GM21619 (cell line): ENCODE measurements around the gene CFAP58.

Experiments used
- ATAC-seq: cut with Tn5 transposase; IDR thresholded peaks from one replicate; pipeline ENCODE4 v1.9.1; 2021; ENCODE audit not compliant: unreplicated experiment

CFAP58 gene

DNA sequence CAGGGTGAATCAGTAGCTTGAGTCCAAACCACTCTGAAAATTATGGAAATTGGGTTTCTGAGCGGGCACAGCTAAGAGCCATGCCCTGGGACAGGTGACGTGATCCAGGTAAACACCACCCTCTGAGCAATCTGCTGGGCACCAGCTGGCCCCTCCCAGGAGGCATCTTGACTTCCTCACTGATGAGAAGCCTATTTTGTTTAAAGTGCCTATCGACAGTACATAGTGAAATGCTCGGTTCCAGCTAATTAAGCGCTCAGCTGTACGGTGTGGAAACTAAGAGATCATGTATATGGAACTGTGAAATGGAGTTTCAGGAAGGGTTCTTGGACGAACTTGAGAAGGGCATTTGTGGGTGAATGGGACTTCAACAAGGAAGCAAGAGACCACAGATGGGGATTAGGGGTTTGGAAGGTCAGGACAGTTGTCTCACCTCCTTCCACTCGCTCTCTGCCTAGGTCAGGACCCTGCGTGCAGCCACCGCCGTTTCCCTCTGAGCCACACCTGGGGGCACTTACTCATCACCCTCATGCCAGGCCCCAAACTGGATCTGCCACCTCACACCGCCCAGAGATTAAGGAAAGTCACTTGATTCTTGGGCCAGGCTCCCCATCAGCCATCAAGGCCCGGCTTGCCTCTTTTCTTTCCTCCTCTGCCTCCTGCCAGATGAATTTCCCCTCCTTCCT, 18.5 kb upstream of the CFAP58 start:
- ATAC-seq, result no peak

- peak; percentile 15 for ATAC-seq
Observed at GRCh38 chr10:104336821-104337467, 16.7 kb upstream of the CFAP58 start.

DNA sequence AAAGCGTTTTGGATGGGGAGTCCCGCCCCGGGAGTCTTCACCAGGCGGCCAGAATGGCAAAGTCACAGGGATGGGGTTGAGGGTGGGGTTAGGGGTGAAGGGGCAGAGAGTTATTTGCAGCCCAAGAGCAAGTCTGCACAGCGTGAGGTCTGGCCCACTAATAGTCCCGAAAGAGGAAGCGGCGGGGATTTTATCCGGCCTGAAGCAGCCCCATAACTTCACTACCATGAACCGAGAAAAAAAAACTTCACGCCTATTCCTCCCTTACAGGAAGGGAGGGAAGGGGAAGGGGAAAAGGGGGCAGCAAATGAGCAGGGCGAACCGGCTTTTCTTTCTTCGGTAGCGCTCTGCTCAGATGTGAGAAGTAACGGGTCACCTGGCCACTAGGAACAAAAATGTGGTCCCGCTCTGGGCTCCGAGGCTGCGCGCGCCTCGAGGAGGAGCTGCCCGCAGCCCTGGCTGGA, 16.1 kb upstream of the CFAP58 start:
- peak; percentile 39 for ATAC-seq

GRCh38 chr10:104337985-104338735, 15.5 kb upstream of the CFAP58 start, which contains the start of gene ITPRIP:
Gene ITPRIP, minus strand, starts transcription at chr10:104338465. Its CDS starts 22,414 bp downstream, at chr10:104316051.
- peak; percentile 68 for ATAC-seq

DNA sequence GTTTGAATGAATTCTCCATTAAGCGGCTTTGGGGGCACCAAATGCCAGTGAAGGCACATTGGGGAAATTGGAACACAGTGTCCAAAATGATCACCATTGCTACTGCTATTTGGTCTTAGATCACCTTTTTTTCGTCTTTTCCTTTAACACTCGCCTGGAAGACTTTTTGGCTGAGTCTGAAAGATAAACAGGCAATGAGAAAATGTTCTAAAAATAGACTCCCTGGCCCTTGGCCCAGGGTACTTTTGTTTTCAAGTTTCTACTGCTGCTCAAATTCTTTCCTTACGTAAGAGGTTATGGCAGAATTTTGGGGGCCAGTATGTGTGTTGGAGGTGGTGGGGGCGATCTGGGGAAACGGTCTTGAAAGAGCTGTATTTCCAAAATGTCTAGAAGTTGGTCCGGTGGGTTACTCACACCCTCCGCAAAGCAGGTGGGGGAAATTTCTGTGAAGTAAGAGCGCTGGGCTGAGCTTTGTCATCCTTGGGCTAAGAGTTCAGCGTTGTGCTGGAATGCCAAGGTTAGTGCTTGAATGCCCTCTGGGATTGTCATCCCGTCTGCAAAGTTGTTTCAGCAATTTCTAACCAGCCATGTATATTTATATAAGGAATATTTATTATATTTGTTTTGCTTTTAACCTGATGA, 14.0 kb upstream of the CFAP58 start:
- no peak for ATAC-seq

DNA sequence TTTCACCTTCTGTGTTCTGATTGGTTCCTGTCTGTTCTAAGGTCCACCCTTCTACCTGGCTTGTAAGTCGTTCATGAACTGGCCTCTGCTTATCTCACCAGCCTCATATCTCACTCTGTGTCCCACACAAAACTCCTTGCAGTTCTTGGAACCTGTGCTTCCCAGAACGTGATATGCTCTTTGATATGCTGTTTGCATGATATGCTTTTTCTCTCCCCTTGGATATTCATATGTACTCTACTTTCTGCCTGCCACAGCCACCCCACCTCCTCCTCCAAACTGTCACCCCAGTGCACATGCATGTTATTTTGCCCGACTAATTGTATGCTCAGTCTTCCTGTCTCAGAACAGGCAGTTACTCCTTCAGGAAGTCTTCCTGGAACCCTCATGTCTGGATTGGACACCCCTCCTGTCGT, 13.5 kb upstream of the CFAP58 start:
- ATAC-seq, result no peak

DNA sequence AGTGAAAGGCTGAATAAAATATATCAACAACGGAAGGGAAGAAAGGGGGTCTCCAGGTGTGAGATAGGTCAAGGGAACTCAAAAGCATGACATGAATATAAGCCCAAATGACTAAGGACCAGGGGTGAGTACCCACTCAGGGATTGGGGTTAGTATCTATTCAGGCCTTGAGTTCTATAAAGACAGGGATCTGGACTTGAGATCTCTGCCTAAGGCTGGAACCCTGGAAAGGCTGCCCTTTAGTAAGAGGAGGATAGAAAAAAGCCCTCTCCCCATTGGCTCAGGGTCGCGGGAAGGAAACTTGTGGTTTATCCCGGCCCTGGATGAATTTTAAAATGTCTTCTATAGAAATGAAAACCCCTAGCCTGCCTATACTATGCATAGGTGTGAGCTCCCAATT, 13.0 kb upstream of the CFAP58 start:
- no peak for ATAC-seq

- no peak for ATAC-seq
Observed at GRCh38 chr10:104342941-104343411, 10.7 kb upstream of the CFAP58 start.

GRCh38 chr10:104344219-104344618, 9.4 kb upstream of the CFAP58 start:
- ATAC-seq, result no peak

- no peak for ATAC-seq
Observed at GRCh38 chr10:104345515-104345914, 8.1 kb upstream of the CFAP58 start.

DNA sequence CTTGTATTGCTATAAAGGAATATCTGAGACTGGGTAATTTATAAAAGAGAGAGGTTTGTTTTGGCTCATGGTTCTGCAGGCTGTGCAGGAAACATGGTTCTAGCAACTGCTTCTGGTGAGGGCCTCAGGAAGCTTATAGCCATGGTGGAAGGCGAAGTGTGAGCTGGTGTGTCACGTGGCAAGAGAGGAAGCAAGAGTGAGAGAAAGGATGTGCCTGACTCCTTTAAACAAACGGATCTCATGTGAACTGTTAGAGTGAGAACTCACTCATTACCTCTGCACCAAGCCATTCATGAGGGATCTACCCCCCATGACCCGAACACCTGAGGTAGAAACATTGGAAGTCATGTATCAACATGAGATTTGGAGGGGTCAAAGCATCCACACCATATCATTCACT, 7.7 kb upstream of the CFAP58 start:
- no peak for ATAC-seq

GRCh38 chr10:104347295-104348045, 6.2 kb upstream of the CFAP58 start:
- ATAC-seq, result no peak

DNA sequence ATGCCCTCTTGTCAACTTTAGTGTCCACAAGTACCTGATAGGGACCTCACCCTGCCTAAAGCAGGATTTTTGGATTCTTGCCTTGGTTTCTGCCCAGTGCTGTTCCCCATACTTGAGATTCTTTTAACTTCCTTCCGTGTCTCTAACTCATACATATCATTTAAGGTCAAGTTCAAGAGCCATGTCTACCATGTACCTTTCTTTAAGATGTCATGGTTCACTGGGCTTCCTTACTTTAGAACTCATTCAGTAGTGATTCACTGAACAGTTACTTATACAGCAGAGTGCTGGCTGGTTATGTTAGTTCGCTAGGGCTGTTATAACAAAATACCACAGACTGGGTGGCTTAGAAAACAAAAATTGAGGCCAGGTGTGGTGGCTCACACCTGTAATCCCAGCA, 5.0 kb upstream of the CFAP58 start:
- no peak for ATAC-seq

DNA sequence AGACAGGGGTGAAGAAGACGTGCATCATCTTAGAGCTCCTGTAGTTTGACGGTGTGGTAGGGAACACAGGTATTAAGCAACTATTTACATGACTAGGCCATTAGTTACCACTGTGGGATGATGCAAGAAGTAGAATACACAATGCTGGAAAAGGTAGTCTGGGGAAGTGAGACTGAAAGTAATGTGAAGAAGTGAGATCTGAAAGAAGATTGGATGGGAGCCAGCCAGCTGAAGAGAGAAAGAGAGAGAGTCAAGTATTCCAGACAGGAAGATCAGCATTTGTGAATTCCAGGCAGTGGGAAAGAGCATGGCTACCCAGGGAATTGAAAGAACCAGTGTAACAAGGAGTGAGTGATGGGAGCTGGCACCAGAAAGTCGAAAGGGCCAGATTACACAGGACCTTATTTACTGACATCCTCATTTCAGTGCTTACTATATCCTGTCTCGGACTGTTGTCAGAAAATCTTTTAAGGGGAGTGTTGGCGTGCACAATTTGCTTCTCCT, 4.0 kb upstream of the CFAP58 start:
- ATAC-seq, result peak; percentile 40

GRCh38 chr10:104350127-104350635, 3.5 kb upstream of the CFAP58 start:
- peak; percentile 40 for ATAC-seq

GRCh38 chr10:104351061-104351702, 2.5 kb upstream of the CFAP58 start:
- no peak for ATAC-seq

- ATAC-seq, result peak; percentile 21
Observed at GRCh38 chr10:104351919-104352318, 1.7 kb upstream of the CFAP58 start.

DNA sequence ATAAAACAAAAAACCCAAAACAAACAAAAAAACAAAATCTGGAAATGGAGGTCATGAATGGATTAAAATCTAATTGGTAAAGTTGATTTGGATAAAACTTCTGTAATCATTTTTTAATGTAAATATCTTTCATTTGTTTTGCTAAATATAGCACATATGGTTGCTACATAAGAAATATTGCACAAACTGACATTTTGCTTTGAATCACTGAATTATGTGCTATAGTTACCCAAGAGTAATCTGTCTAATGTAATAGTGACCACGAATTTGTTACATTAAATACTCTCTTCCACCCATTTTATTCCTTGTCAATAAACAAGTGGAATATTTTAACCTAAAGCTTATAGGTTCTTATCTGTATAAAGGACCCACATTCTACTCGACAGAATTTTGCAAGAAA, 6.2 kb downstream of the CFAP58 start:
- ATAC-seq, result no peak

DNA sequence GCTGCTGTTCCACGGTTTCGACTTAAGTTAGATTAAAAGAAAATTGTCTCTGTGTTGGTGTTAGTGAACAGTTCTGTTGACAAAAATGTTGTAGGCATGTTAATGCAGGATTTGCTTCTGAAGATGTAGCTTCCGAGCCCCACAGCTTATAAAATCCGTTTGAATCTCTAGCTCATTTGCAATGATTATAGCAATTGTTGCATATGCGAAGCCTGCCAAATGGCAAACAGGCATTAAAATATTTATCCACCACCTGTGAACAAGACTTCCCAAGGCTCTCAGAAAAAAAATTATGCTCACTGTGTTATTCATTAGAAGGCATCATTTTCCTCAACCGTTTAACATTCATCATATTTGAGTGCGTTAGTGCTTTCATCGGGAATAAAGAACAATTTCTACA, 14.3 kb downstream of the CFAP58 start:
- ATAC-seq, result no peak

- ATAC-seq, result no peak
Observed at GRCh38 chr10:104368381-104368780, 14.7 kb downstream of the CFAP58 start.
